HCT116 (cell line): ENCODE data around the gene SRA1. TPM values are rescaled to one million over a fixed set of nuclear protein-coding genes. Genes with fewer than 3 reads are reported as not detected.

Experiments
- ATAC-seq: fragments of 200-7000 bp; cut with Tn5 transposase; 2 replicates; pipeline ENCODE4 v1.9.1; 2020; ENCODE audit warnings: mild to moderate bottlenecking, moderate library complexity
- BruUV-seq: library from RNA; stranded (reverse); fragments of 400-500 nt; replicated peaks from 2 replicates; lab custom pipeline; 2021; lab: Mats Ljungman, UMichigan
- CTCF ChIA-PET: fragments of 300-600 bp; sonication (Branson Sonifier 250); formaldehyde crosslinking; loops from one replicate; lab custom pipeline; 2021; ENCODE audit warnings: antibody characterized with exemption; lab: Charles Lee
- POLR2A ChIA-PET: fragments of 300-600, 350-600 bp; sonication (Branson Sonifier 250); formaldehyde crosslinking; loops from one replicate; lab custom pipeline; 2021; ENCODE audit warnings: antibody characterized with exemption; lab: Charles Lee
- RAD21 ChIA-PET, 2 experiments: fragments of 300-600 bp; sonication (Branson Sonifier 250); formaldehyde crosslinking; loops; one replicate each; lab custom pipeline; 2023; ENCODE audit warnings: low total read pairs in 2 of 2; ENCODE audit not compliant: uncharacterized antibody in 2 of 2, unreplicated experiment in 2 of 2, low non-redundant PET in 1 of 2; lab: Charles Lee
- DNase-seq: peaks from one replicate; pipeline ENCODE4 v3.0.0-alpha.2; 2010; ENCODE audit warnings: low read depth, low spot score
- H2AFZ ChIP-seq: fragments of 200-600 bp; shearing (Covaris generic), sonication (generic); 2 replicates; pipeline ENCODE4 v1.6.1; 2017; ENCODE audit warnings: low read depth, mixed run types, mixed read lengths, antibody characterized with exemption, low read length; ENCODE audit not compliant: poor library complexity, severe bottlenecking
- H3K27ac ChIP-seq: 2 replicates; pipeline ENCODE4 v1.5.1; 2012; ENCODE audit warnings: low read depth, low read length
- H3K27me3 ChIP-seq: fragments of 200-600 bp; sonication (generic); 2 replicates; pipeline ENCODE4 v1.6.1; 2016; ENCODE audit warnings: mixed run types, low read length, mixed read lengths; ENCODE audit not compliant: insufficient read depth
- H3K36me3 ChIP-seq, 2 experiments: fragments of 200-500 bp in 1 of 2; fragments of 200-600 bp in 1 of 2; sonication (Bioruptor generic) in 1 of 2; sonication (generic) in 1 of 2; 2 replicates each; pipeline versions ENCODE4 v1.5.1 to v1.6.1; 2014 to 2016; ENCODE audit warnings: low read length in 2 of 2, inconsistent platforms in 1 of 2, mixed read lengths in 1 of 2, mixed run types in 1 of 2; ENCODE audit not compliant: insufficient read depth in 2 of 2, control insufficient read depth in 1 of 2
- H3K4me1 ChIP-seq, 2 experiments: fragments of 200-600 bp in 1 of 2; sonication (generic) in 1 of 2; 2 replicates each; pipeline versions ENCODE4 v1.5.1 to v1.6.1; 2012 to 2017; ENCODE audit warnings: low read length in 2 of 2, inconsistent platforms in 1 of 2, mild to moderate bottlenecking in 1 of 2, mixed read lengths in 1 of 2, mixed run types in 1 of 2, moderate library complexity in 1 of 2; ENCODE audit not compliant: insufficient read depth in 2 of 2, control insufficient read depth in 1 of 2
- H3K4me2 ChIP-seq: fragments of 200-600 bp; sonication (generic); 2 replicates; pipeline ENCODE4 v1.6.1; 2017; ENCODE audit warnings: mixed run types, low read length, mixed read lengths
- H3K4me3 ChIP-seq, 2 experiments: fragments of 200-600 bp in 1 of 2; sonication (generic) in 1 of 2; replicated peaks in 1 of 2; 2 replicates each; pipeline ENCODE4 v1.5.1; 2011 to 2016; ENCODE audit warnings: low read length in 2 of 2, control low read depth in 1 of 2, low read depth in 1 of 2, mild to moderate bottlenecking in 1 of 2, mixed read lengths in 1 of 2, mixed run types in 1 of 2
- H3K79me2 ChIP-seq: fragments of 200-600 bp; sonication (generic); 2 replicates; pipeline ENCODE4 v1.6.1; 2017; ENCODE audit warnings: mild to moderate bottlenecking, mixed run types, low read length, moderate library complexity, mixed read lengths; ENCODE audit not compliant: insufficient read depth
- H3K9ac ChIP-seq: fragments of 200-600 bp; sonication (generic); 2 replicates; pipeline ENCODE4 v1.6.1; 2016; ENCODE audit warnings: low read length, mixed read lengths
- H3K9me2 ChIP-seq: fragments of 200-600 bp; sonication (generic), shearing (Covaris generic); 2 replicates; pipeline ENCODE4 v1.6.1; 2017; ENCODE audit warnings: mixed run types, mild to moderate bottlenecking, moderate library complexity; ENCODE audit not compliant: insufficient read depth
- H3K9me3 ChIP-seq, 2 experiments: fragments of 200-500 bp in 1 of 2; fragments of 200-600 bp in 1 of 2; sonication (Bioruptor generic) in 1 of 2; sonication (generic) in 1 of 2; 2 replicates each; pipeline ENCODE4 v1.6.1; 2014 to 2017; ENCODE audit warnings: low read length in 2 of 2, mixed read lengths in 2 of 2, inconsistent platforms in 1 of 2, low read depth in 1 of 2, mild to moderate bottlenecking in 1 of 2, mixed run types in 1 of 2, moderate library complexity in 1 of 2; ENCODE audit not compliant: control insufficient read depth in 1 of 2, insufficient read depth in 1 of 2
- H4K20me1 ChIP-seq: fragments of 200-600 bp; sonication (generic), shearing (Covaris generic); 2 replicates; pipeline ENCODE4 v1.6.1; 2017; ENCODE audit warnings: mixed run types, mild to moderate bottlenecking, moderate library complexity; ENCODE audit not compliant: insufficient read depth
- CEBPB ChIP-seq: IDR thresholded peaks from 2 replicates; pipeline ENCODE4 v1.6.1; 2012; ENCODE audit warnings: low read depth
- ELF1 ChIP-seq: IDR thresholded peaks from 2 replicates; pipeline ENCODE4 v1.6.1; 2012; ENCODE audit warnings: low read depth, borderline replicate concordance
- EZH2 ChIP-seq: fragments of 200-600 bp; sonication (generic); IDR thresholded peaks from 2 replicates; pipeline ENCODE4 v1.6.1; 2017; ENCODE audit warnings: antibody characterized with exemption, mixed run types
- FOSL1 ChIP-seq: IDR thresholded peaks from 2 replicates; pipeline ENCODE4 v1.6.1; 2012; ENCODE audit warnings: low read depth
- SIN3A ChIP-seq: IDR thresholded peaks from 2 replicates; pipeline ENCODE4 v1.6.1; 2012; ENCODE audit warnings: low read depth
- TCF7L2 ChIP-seq: IDR thresholded peaks from 2 replicates; pipeline ENCODE4 v1.7.0; 2011; ENCODE audit warnings: borderline replicate concordance, inconsistent platforms; ENCODE audit not compliant: insufficient read depth, insufficient read length; ENCODE audit errors: extremely low read depth
- ZFX ChIP-seq: fragments of 450-650 bp; IDR thresholded peaks from 2 replicates; pipeline ENCODE4 v1.6.1; 2017
- intact Hi-C: fragments of 100-400 bp; cut with micrococcal nuclease; formaldehyde crosslinking; loops from 2 replicates; pipeline ENCODE4 v1.10.0; 2022
- total RNA-seq: library from RNA; stranded (reverse); gene quantifications from one replicate; pipeline ENCODE4 v1.2.1, GENCODE V29; 2021; ENCODE audit not compliant: unreplicated experiment
- TF ChIP-seq, protein P1 (sequence below): IDR thresholded peaks from 2 replicates; pipeline ENCODE4 v1.6.1; 2011; ENCODE audit warnings: mild to moderate bottlenecking, low read length, moderate library complexity; ENCODE audit not compliant: insufficient replicate concordance; ENCODE audit errors: extremely low read depth
- TF ChIP-seq, protein P2 (sequence below): IDR thresholded peaks from 2 replicates; pipeline ENCODE4 v1.6.1; 2012
- TF ChIP-seq, protein P3 (sequence below): IDR thresholded peaks from 2 replicates; pipeline ENCODE4 v1.6.1; 2012; ENCODE audit warnings: low read depth

The SRA1 gene
- total RNA-seq, 1 experiment from 2014 or later = 41.7 TPM

DNA sequence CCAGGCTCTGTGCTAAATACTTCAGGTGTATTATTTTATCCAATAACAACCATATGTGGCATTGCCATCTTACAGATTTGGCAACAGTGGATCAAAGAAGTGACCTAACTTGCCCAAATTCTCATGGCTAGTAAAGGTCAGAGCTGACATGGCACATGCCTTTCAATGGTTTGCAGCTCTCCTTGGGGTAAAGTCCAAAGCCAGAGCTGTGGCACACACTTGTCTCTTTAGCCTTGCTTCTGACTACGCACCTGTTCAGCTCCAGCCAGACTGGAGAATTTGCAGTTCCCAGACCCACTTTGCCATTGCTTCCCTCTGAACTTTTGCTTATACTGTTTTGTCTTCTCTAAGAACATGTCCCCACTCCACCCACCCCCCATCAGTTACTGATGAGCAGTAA lies 13.2 kb upstream of the SRA1 start:
- no peak for ATAC-seq
- no peak overlapping the region for H3K9ac ChIP-seq
- ChIA-PET RAD21 (no interaction called here), POLR2A (no interaction called here), CTCF (no interaction called here)
- H2AFZ ChIP-seq = no peak overlapping the region
- intact Hi-C loops = no loop called here
- H3K79me2 ChIP-seq = peaks cover 19% of the 10 kb centered on the region
- H3K4me2 ChIP-seq = no peak overlapping the region
- no TSS peak for BruUV-seq
- peaks cover 0 to 15% of the 10 kb centered on the region in 2 experiments; a peak in 3 of 4 replicates for H3K36me3 ChIP-seq
- no peaks in the 10 kb centered on the region for H4K20me1 ChIP-seq
- TF ChIP-seq, protein P1, sequence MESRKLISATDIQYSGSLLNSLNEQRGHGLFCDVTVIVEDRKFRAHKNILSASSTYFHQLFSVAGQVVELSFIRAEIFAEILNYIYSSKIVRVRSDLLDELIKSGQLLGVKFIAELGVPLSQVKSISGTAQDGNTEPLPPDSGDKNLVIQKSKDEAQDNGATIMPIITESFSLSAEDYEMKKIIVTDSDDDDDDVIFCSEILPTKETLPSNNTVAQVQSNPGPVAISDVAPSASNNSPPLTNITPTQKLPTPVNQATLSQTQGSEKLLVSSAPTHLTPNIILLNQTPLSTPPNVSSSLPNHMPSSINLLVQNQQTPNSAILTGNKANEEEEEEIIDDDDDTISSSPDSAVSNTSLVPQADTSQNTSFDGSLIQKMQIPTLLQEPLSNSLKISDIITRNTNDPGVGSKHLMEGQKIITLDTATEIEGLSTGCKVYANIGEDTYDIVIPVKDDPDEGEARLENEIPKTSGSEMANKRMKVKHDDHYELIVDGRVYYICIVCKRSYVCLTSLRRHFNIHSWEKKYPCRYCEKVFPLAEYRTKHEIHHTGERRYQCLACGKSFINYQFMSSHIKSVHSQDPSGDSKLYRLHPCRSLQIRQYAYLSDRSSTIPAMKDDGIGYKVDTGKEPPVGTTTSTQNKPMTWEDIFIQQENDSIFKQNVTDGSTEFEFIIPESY = no peak
- TF ChIP-seq ELF1 (no peak), ZFX (no peak), SIN3A (no peak), FOSL1 (no peak), CEBPB (no peak), TCF7L2 (no peak), EZH2 (no peak)
- TF ChIP-seq, protein P2, sequence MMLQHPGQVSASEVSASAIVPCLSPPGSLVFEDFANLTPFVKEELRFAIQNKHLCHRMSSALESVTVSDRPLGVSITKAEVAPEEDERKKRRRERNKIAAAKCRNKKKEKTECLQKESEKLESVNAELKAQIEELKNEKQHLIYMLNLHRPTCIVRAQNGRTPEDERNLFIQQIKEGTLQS = no peak
- TF ChIP-seq, protein P3, sequence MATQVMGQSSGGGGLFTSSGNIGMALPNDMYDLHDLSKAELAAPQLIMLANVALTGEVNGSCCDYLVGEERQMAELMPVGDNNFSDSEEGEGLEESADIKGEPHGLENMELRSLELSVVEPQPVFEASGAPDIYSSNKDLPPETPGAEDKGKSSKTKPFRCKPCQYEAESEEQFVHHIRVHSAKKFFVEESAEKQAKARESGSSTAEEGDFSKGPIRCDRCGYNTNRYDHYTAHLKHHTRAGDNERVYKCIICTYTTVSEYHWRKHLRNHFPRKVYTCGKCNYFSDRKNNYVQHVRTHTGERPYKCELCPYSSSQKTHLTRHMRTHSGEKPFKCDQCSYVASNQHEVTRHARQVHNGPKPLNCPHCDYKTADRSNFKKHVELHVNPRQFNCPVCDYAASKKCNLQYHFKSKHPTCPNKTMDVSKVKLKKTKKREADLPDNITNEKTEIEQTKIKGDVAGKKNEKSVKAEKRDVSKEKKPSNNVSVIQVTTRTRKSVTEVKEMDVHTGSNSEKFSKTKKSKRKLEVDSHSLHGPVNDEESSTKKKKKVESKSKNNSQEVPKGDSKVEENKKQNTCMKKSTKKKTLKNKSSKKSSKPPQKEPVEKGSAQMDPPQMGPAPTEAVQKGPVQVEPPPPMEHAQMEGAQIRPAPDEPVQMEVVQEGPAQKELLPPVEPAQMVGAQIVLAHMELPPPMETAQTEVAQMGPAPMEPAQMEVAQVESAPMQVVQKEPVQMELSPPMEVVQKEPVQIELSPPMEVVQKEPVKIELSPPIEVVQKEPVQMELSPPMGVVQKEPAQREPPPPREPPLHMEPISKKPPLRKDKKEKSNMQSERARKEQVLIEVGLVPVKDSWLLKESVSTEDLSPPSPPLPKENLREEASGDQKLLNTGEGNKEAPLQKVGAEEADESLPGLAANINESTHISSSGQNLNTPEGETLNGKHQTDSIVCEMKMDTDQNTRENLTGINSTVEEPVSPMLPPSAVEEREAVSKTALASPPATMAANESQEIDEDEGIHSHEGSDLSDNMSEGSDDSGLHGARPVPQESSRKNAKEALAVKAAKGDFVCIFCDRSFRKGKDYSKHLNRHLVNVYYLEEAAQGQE = no peak
- H3K4me3 ChIP-seq = no peak overlapping the region
- no peak overlapping the region for H3K27ac ChIP-seq
- no peaks in the 10 kb centered on the region for H3K9me3 ChIP-seq
- no peaks in the 10 kb centered on the region for H3K27me3 ChIP-seq
- no peaks in the 10 kb centered on the region for H3K9me2 ChIP-seq
- DNase-seq = no peak
- peaks cover 7% of the 10 kb centered on the region in 2 experiments; a peak in 3 of 4 replicates for H3K4me1 ChIP-seq
